ENCODE measurements around the gene UBA6.
A peak's percentile ranks its signal among the peaks of the same experiment; 100 is the strongest.
"Not testable (repeated sequence)": the region's sequence is repeated elsewhere in the genome, so short reads cannot be mapped to it uniquely, and the experiment has no call there.

Gene UBA6

GRCh38 chr4:67700738-67701516 lies at the start of gene UBA6:
Gene UBA6, minus strand, starts transcription at chr4:67701155. Its CDS starts 36 bp downstream, at chr4:67701119.
- peak; percentile 94 for DNase-seq (ENCODE audit: low read depth)

- DNase-seq (ENCODE audit: low read depth), result no peak
These were observed 49.7 kb upstream of the UBA6 start for GRCh38 chr4:67750691-67751090.

- no peak for DNase-seq (ENCODE audit: low read depth)
These were observed 48.3 kb upstream of the UBA6 start for GRCh38 chr4:67749286-67749685.

- DNase-seq (ENCODE audit: low read depth), result no peak
These were observed 46.0 kb upstream of the UBA6 start for GRCh38 chr4:67746797-67747495.

GRCh38 chr4:67744561-67745283 lies 43.8 kb upstream of the UBA6 start:
- no peak for DNase-seq (ENCODE audit: low read depth)

- no peak for DNase-seq (ENCODE audit: low read depth)
These were observed 42.2 kb upstream of the UBA6 start for GRCh38 chr4:67743194-67743593.

GRCh38 chr4:67736262-67736661 lies 35.3 kb upstream of the UBA6 start:
- DNase-seq (ENCODE audit: low read depth), result no peak

- DNase-seq (ENCODE audit: low read depth), result no peak
These were observed 34.4 kb upstream of the UBA6 start for GRCh38 chr4:67735325-67735724.

GRCh38 chr4:67730511-67730910 lies 29.6 kb upstream of the UBA6 start:
- DNase-seq (ENCODE audit: low read depth), result not testable (repeated sequence)

GRCh38 chr4:67727124-67727850 lies 26.3 kb upstream of the UBA6 start:
- DNase-seq (ENCODE audit: low read depth), result no peak

- no peak for DNase-seq (ENCODE audit: low read depth)
These were observed 25.0 kb upstream of the UBA6 start for GRCh38 chr4:67725981-67726380.

GRCh38 chr4:67725132-67725531 lies 24.2 kb upstream of the UBA6 start:
- DNase-seq (ENCODE audit: low read depth), result no peak

GRCh38 chr4:67723949-67724348 lies 23.0 kb upstream of the UBA6 start:
- no peak for DNase-seq (ENCODE audit: low read depth)

GRCh38 chr4:67723341-67723740 lies 22.4 kb upstream of the UBA6 start:
- DNase-seq (ENCODE audit: low read depth), result no peak

- DNase-seq (ENCODE audit: low read depth), result no peak
These were observed 21.0 kb upstream of the UBA6 start for GRCh38 chr4:67721770-67722597.

GRCh38 chr4:67721315-67721769 lies 20.4 kb upstream of the UBA6 start:
- DNase-seq (ENCODE audit: low read depth), result no peak

- no peak for DNase-seq (ENCODE audit: low read depth)
These were observed 19.1 kb upstream of the UBA6 start for GRCh38 chr4:67719953-67720617.

GRCh38 chr4:67718848-67719247 lies 17.9 kb upstream of the UBA6 start:
- DNase-seq (ENCODE audit: low read depth), result no peak

GRCh38 chr4:67717586-67717985 lies 16.6 kb upstream of the UBA6 start:
- DNase-seq (ENCODE audit: low read depth), result no peak

- no peak for DNase-seq (ENCODE audit: low read depth)
These were observed 14.0 kb upstream of the UBA6 start for GRCh38 chr4:67714955-67715354.

- DNase-seq (ENCODE audit: low read depth), result no peak
These were observed 13.3 kb upstream of the UBA6 start for GRCh38 chr4:67714248-67714583.
